Inferior parietal cortex (tissue), 1 donor: ENCODE measurements around the gene FAM107B.
"Not testable (repeated sequence)": the region's sequence is repeated elsewhere in the genome, so short reads cannot be mapped to it uniquely, and the experiment has no call there.

Experiments used
- DNase-seq: peaks from one replicate; pipeline ENCODE4 v3.0.0-alpha.2; 2016; ENCODE audit errors: extremely low spot score

Gene FAM107B

GRCh38 chr10:14634572-14634971 is 140.1 kb downstream of the FAM107B start:
- DNase-seq: not testable (repeated sequence)

- no peak for DNase-seq
Measured at GRCh38 chr10:14625765-14626525, 148.8 kb downstream of the FAM107B start.

- no peak for DNase-seq
Measured at GRCh38 chr10:14625192-14625631, 149.5 kb downstream of the FAM107B start.

GRCh38 chr10:14624600-14624999 is 150.1 kb downstream of the FAM107B start:
- no peak for DNase-seq

- no peak for DNase-seq
Measured at GRCh38 chr10:14623931-14624330, 150.8 kb downstream of the FAM107B start.

- no peak for DNase-seq
Measured at GRCh38 chr10:14621037-14621436, 153.7 kb downstream of the FAM107B start.

- DNase-seq: no peak
Measured at GRCh38 chr10:14618674-14619073, 156.0 kb downstream of the FAM107B start.

GRCh38 chr10:14617852-14618251 is 156.8 kb downstream of the FAM107B start:
- DNase-seq: no peak

GRCh38 chr10:14616955-14617730 is 157.6 kb downstream of the FAM107B start:
- no peak for DNase-seq

- DNase-seq: no peak
Measured at GRCh38 chr10:14616465-14616864, 158.2 kb downstream of the FAM107B start.

- DNase-seq: no peak
Measured at GRCh38 chr10:14613588-14613920, 161.1 kb downstream of the FAM107B start.

GRCh38 chr10:14612873-14613587 is 161.7 kb downstream of the FAM107B start:
- no peak for DNase-seq

- DNase-seq: no peak
Measured at GRCh38 chr10:14611968-14612693, 162.6 kb downstream of the FAM107B start.

- no peak for DNase-seq
Measured at GRCh38 chr10:14609178-14609577, 165.5 kb downstream of the FAM107B start.

GRCh38 chr10:14608381-14609001 is 166.2 kb downstream of the FAM107B start:
- no peak for DNase-seq

GRCh38 chr10:14606633-14607032 is 168.1 kb downstream of the FAM107B start:
- no peak for DNase-seq

GRCh38 chr10:14605231-14605925 is 169.3 kb downstream of the FAM107B start:
- DNase-seq: no peak

- peak; percentile 75 for DNase-seq
Measured at GRCh38 chr10:14604181-14605142, 170.2 kb downstream of the FAM107B start.

GRCh38 chr10:14603534-14604102 is 171.1 kb downstream of the FAM107B start:
- DNase-seq: no peak
